PC-9 (cell line): Measurements from ENCODE around the gene SCLY. TPM values are rescaled to one million over a fixed set of nuclear protein-coding genes. Genes with fewer than 3 reads are reported as not detected.

Experiments
- BruUV-seq: library from RNA; stranded (reverse); fragments of 400-500 nt; replicated peaks from 2 replicates; lab custom pipeline; 2021; lab: Mats Ljungman, UMichigan
- CTCF ChIA-PET: fragments of 300-600 bp; sonication (Branson Sonifier 250); formaldehyde crosslinking; loops from one replicate; lab custom pipeline; 2022; ENCODE audit warnings: antibody characterized with exemption; lab: Charles Lee
- POLR2A ChIA-PET: fragments of 300-600 bp; sonication (Branson Sonifier 250); formaldehyde crosslinking; loops from one replicate; lab custom pipeline; 2022; ENCODE audit warnings: antibody characterized with exemption; ENCODE audit not compliant: unreplicated experiment; lab: Charles Lee
- DNase-seq, 2 experiments: peaks; one replicate each; pipeline versions ENCODE4 v3.0.0 to v3.0.0-alpha.2; 2015 to 2022; ENCODE audit warnings: mixed read lengths in 1 of 2
- H2AFZ ChIP-seq: fragments of 200-600 bp; sonication (generic); 2 replicates; pipeline ENCODE4 v1.8.1; 2017; ENCODE audit warnings: antibody characterized with exemption
- H3F3A ChIP-seq: fragments of 200-600 bp; sonication (generic); 2 replicates; pipeline ENCODE4 v1.8.1; 2017; ENCODE audit warnings: antibody characterized with exemption, mild to moderate bottlenecking, low read depth; ENCODE audit not compliant: insufficient read depth
- H3K27ac ChIP-seq: fragments of 200-600 bp; sonication (generic); 2 replicates; pipeline ENCODE4 v1.6.1; 2016; ENCODE audit warnings: mixed run types
- H3K27me3 ChIP-seq: fragments of 200-600 bp; sonication (generic); 2 replicates; pipeline ENCODE4 v1.6.1; 2016; ENCODE audit warnings: low read depth, mixed run types; ENCODE audit not compliant: insufficient read depth
- H3K36me3 ChIP-seq: fragments of 200-600 bp; sonication (generic); 2 replicates; pipeline ENCODE4 v1.6.1; 2016; ENCODE audit warnings: low read depth, mixed run types
- H3K4me1 ChIP-seq: fragments of 200-600 bp; sonication (generic); replicated peaks from 2 replicates; pipeline ENCODE4 v1.6.1; 2016; ENCODE audit warnings: mixed run types; ENCODE audit not compliant: insufficient read depth
- H3K4me2 ChIP-seq: fragments of 200-600 bp; sonication (generic); 2 replicates; pipeline ENCODE4 v1.6.1; 2017; ENCODE audit warnings: mixed run types
- H3K4me3 ChIP-seq: fragments of 200-600 bp; sonication (generic); 2 replicates; pipeline ENCODE4 v1.6.1; 2016; ENCODE audit warnings: mixed run types
- H3K79me2 ChIP-seq: fragments of 200-600 bp; sonication (generic); 2 replicates; pipeline ENCODE4 v1.6.1; 2017; ENCODE audit warnings: low read depth, mixed run types
- H3K9me2 ChIP-seq: fragments of 200-600 bp; sonication (generic); 2 replicates; pipeline ENCODE4 v1.8.1; 2017; ENCODE audit warnings: mild to moderate bottlenecking; ENCODE audit not compliant: insufficient read depth
- H3K9me3 ChIP-seq: fragments of 200-600 bp; sonication (generic); 2 replicates; pipeline ENCODE4 v1.8.1; 2016; ENCODE audit warnings: low read depth; ENCODE audit not compliant: insufficient read depth
- H4K20me1 ChIP-seq: fragments of 200-600 bp; sonication (generic); 2 replicates; pipeline ENCODE4 v1.8.1; 2017; ENCODE audit not compliant: insufficient read depth
- EZH2 ChIP-seq: fragments of 200-600 bp; sonication (generic); IDR thresholded peaks from 2 replicates; pipeline ENCODE4 v1.8.0; 2017; ENCODE audit warnings: antibody characterized with exemption, low read depth
- intact Hi-C: fragments of 100-400 bp; cut with micrococcal nuclease; formaldehyde crosslinking; loops from one replicate; pipeline ENCODE4 v1.10.0; 2022; ENCODE audit not compliant: unreplicated experiment
- total RNA-seq: library from RNA; stranded (reverse); gene quantifications from 2 replicates; pipeline ENCODE4 v1.2.3, GENCODE V29; 2021
- TF ChIP-seq, protein P1 (sequence below): fragments of 200-600 bp; sonication (generic); conservative IDR thresholded peaks from 2 replicates; pipeline ENCODE4 v1.6.1; 2017; ENCODE audit warnings: mixed run types, antibody characterized with exemption, mild to moderate bottlenecking, moderate library complexity

SCLY gene
- total RNA-seq, 1 experiment from 2014 or later: 40.0 TPM

DNA sequence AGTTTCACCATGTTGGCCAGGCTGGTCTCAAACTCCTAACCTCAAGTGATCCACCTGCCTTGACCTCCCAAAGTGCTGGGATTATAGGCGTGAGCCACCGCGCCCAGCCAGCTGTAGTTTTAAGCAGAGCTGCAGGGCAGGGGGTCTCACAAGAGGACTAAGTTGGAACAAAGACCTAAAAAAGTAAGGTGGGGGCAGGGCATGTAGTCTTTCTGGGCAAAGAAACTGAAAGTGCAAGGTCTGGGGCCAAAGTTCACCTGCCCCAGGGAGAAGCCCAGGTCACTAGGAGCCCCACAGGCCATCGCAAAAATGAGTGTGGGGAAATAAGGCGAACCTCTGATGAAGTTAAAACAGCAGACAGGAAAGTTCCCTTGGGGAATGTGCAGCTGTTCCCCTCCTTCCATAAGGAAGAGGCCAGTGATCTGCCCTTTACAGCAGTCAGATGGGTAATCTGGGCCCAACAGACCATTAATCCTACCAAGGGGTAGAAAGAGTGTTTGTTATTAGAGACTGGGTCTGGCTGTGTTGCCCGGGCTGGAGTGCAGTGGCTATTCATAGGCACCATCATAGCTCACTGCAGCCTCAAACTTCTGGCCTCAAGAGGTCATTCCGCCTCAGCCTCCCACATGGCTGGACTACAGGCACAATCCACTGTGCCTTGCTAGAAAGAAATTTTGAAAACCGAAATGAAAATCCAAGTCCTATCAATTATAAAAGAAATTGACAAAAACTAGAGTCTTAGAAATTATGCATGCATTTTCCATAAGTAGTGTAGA is 2.8 kb downstream of the SCLY start:
- ChIA-PET POLR2A (no interaction called here), CTCF (no interaction called here)
- peaks cover 30% of the 10 kb centered on the region; the same call in 1 of the 2 replicates for H3F3A ChIP-seq
- no peak overlapping the region for H3K4me2 ChIP-seq
- no peaks in the 10 kb centered on the region for H4K20me1 ChIP-seq
- no peaks in the 10 kb centered on the region for H3K9me3 ChIP-seq
- H3K36me3 ChIP-seq: peaks cover 6% of the 10 kb centered on the region; the same call in 1 of the 2 replicates
- no TSS peak for BruUV-seq
- H3K27me3 ChIP-seq: no peaks in the 10 kb centered on the region
- H3K4me1 ChIP-seq: peaks cover 17% of the 10 kb centered on the region
- TF ChIP-seq EZH2: no peak
- TF ChIP-seq, protein P1, sequence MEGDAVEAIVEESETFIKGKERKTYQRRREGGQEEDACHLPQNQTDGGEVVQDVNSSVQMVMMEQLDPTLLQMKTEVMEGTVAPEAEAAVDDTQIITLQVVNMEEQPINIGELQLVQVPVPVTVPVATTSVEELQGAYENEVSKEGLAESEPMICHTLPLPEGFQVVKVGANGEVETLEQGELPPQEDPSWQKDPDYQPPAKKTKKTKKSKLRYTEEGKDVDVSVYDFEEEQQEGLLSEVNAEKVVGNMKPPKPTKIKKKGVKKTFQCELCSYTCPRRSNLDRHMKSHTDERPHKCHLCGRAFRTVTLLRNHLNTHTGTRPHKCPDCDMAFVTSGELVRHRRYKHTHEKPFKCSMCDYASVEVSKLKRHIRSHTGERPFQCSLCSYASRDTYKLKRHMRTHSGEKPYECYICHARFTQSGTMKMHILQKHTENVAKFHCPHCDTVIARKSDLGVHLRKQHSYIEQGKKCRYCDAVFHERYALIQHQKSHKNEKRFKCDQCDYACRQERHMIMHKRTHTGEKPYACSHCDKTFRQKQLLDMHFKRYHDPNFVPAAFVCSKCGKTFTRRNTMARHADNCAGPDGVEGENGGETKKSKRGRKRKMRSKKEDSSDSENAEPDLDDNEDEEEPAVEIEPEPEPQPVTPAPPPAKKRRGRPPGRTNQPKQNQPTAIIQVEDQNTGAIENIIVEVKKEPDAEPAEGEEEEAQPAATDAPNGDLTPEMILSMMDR: no peak
- intact Hi-C loops: loop anchor here (10.0 kb wide), 1 partner anchor 121 kb away; no protein-coding TSS in a partner anchor
- no peak for DNase-seq
- peaks cover 4% of the 10 kb centered on the region; the same call in 1 of the 2 replicates for H3K9me2 ChIP-seq
- no peak overlapping the region for H3K4me3 ChIP-seq
- H3K27ac ChIP-seq: no peak overlapping the region
- no peak overlapping the region for H2AFZ ChIP-seq
- peaks cover 28% of the 10 kb centered on the region for H3K79me2 ChIP-seq

DNA sequence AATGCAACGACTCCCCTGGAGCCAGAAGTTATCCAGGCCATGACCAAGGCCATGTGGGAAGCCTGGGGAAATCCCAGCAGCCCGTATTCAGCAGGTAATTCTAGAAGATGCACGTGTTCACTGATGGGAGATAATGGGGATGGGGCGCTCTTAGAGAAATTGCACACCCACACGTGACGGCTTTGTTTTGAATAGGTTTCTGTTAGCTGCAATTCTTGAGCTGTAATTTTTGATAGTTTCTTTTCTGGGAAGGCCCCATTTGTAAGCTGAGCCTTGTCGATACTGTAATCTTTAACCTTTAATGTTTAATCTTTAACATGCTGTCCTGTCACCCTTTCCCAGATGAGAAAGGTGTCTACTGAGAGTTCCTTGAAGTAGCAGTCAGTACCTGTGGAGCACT is 3.6 kb downstream of the SCLY start:
- Histone ChIP-seq H3K79me2 (peaks cover 25% of the 10 kb centered on the region), H3K27me3 (no peaks in the 10 kb centered on the region), H3K36me3 (peaks cover 6% of the 10 kb centered on the region; the same call in 1 of the 2 replicates), H3F3A (peaks cover 22% of the 10 kb centered on the region; the same call in 1 of the 2 replicates), H3K9me3 (no peaks in the 10 kb centered on the region), H3K4me3 (no peak overlapping the region), H4K20me1 (no peaks in the 10 kb centered on the region), H2AFZ (no peak overlapping the region), H3K4me2 (no peak overlapping the region), H3K4me1 (peaks cover 15% of the 10 kb centered on the region), H3K27ac (no peak overlapping the region), H3K9me2 (no peaks in the 10 kb centered on the region; the same call in 1 of the 2 replicates)
- DNase-seq: no peak
- CTCF ChIA-PET: interaction anchor here (0.6 kb wide), 1 partner anchor 155 kb away, joined by 4 read pairs; no protein-coding TSS in a partner anchor
- TF ChIP-seq, protein P1: no peak
- no peak for TF ChIP-seq EZH2
- BruUV-seq: no TSS peak
- intact Hi-C loops: loop anchor here (10.0 kb wide), 1 partner anchor 120 kb away; no protein-coding TSS in a partner anchor
- POLR2A ChIA-PET: interaction anchor here (0.5 kb wide), 2 partner anchors 166 to 176 kb away, joined by 3 to 6 read pairs; no protein-coding TSS in a partner anchor

DNA sequence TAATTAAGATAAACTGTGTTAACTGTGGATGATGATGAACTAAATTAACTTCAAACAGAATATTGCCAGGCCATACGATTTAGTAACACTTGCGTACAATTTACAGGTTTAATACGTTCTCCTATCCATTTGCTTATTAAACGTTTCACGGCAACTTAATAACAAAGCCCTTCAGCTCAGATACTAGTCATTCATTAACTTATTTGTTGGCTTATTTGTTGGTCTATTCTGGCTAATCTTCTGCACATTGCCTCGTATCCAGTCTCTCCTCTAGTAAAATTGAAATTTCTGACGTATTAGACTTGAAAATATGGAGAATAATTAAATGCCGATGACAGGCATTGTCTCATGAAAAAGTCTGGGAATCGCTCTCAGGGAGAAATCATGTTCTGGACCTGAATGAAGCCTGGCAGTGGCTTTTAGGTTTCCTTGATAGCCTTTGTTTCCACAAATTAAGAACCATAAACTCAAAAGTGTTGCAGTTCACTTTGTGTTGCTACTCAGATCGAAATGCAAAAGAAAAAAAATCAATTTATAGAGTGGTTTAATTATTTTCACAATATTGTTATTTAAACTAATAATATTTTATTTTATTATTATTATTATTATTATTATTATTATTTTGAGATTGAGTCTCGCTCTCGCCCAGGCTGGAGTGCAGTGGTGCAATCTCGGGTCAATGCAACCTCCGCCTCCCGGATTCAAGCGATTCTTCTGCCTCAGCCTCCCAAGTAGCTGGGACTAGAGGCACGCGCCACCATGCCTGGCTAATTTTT is 4.5 kb downstream of the SCLY start:
- no peak overlapping the region for H3K4me2 ChIP-seq
- ChIA-PET CTCF (no interaction called here), POLR2A (interaction anchor here (0.5 kb wide), 1 partner anchor 177 kb away, joined by 6 read pairs; no protein-coding TSS in a partner anchor)
- peaks cover 16% of the 10 kb centered on the region for H3K79me2 ChIP-seq
- no peaks in the 10 kb centered on the region for H3K27me3 ChIP-seq
- intact Hi-C loops: loop anchor here (10.0 kb wide), 1 partner anchor 120 kb away; no protein-coding TSS in a partner anchor
- no peak overlapping the region for H2AFZ ChIP-seq
- no peak overlapping the region for H3K27ac ChIP-seq
- H3K36me3 ChIP-seq: peaks cover 10% of the 10 kb centered on the region
- peaks cover 13% of the 10 kb centered on the region; the same call in 1 of the 2 replicates for H3F3A ChIP-seq
- H3K9me2 ChIP-seq: no peaks in the 10 kb centered on the region
- TF ChIP-seq, protein P1: no peak
- no peak for TF ChIP-seq EZH2
- no peak for DNase-seq
- no peaks in the 10 kb centered on the region for H3K9me3 ChIP-seq
- peaks cover 9% of the 10 kb centered on the region for H3K4me1 ChIP-seq
- no TSS peak for BruUV-seq
- H3K4me3 ChIP-seq: no peak overlapping the region
- no peaks in the 10 kb centered on the region for H4K20me1 ChIP-seq
